Mammary epithelial cell (primary cell): ENCODE results near the gene TEX44.

Experiments used
- EZH2 ChIP-seq: IDR thresholded peaks from 2 replicates; pipeline ENCODE4 v1.6.1; 2012; ENCODE audit warnings: low read length, inconsistent platforms, borderline replicate concordance
- TF ChIP-seq, protein P1 (sequence below), 2 donors: IDR thresholded peaks in 1 of 2; conservative IDR thresholded peaks in 1 of 2; 2 replicates each; pipeline ENCODE4 v1.5.1; 2011 to 2012; ENCODE audit warnings: inconsistent platforms in 2 of 2, low read length in 2 of 2, mild to moderate bottlenecking in 2 of 2, control low read depth in 1 of 2, low read depth in 1 of 2; ENCODE audit not compliant: insufficient read depth in 1 of 2; ENCODE audit errors: extremely low read depth in 1 of 2

- no peak for TF ChIP-seq EZH2
- TF ChIP-seq, protein P1, sequence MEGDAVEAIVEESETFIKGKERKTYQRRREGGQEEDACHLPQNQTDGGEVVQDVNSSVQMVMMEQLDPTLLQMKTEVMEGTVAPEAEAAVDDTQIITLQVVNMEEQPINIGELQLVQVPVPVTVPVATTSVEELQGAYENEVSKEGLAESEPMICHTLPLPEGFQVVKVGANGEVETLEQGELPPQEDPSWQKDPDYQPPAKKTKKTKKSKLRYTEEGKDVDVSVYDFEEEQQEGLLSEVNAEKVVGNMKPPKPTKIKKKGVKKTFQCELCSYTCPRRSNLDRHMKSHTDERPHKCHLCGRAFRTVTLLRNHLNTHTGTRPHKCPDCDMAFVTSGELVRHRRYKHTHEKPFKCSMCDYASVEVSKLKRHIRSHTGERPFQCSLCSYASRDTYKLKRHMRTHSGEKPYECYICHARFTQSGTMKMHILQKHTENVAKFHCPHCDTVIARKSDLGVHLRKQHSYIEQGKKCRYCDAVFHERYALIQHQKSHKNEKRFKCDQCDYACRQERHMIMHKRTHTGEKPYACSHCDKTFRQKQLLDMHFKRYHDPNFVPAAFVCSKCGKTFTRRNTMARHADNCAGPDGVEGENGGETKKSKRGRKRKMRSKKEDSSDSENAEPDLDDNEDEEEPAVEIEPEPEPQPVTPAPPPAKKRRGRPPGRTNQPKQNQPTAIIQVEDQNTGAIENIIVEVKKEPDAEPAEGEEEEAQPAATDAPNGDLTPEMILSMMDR (conservative IDR thresholded peaks at IDR 0.05 in 1 of 2, IDR thresholded peaks at IDR 0.05 in 1 of 2; ENCODE audit: extremely low read depth in 1 of 2, insufficient read depth in 1 of 2, low read depth in 1 of 2, low read length in 2 of 2): no peak
Observed at GRCh38 chr2:231597014-231597611, 4.4 kb downstream of the TEX44 start.
